Right lobe of liver (tissue), 4 donors: Measurements from ENCODE around the gene PPP2R5C.

Source experiments
- POLR2A ChIP-seq: fragments of 450-650 bp; IDR thresholded peaks from one replicate; pipeline ENCODE4 v1.6.1; 2017; ENCODE audit warnings: antibody characterized with exemption, mild to moderate bottlenecking
- TF ChIP-seq, protein P1 (sequence below), 4 donors: fragments of 200-600 bp in 3 of 4; fragments of 450-650 bp in 1 of 4; IDR thresholded peaks; one replicate each; pipeline versions ENCODE4 v1.5.1 to v1.8.0; 2016 to 2022; ENCODE audit warnings: antibody characterized with exemption in 4 of 4, mild to moderate bottlenecking in 2 of 4
- donor health status: DM: no; HTN: no; CAD: no.
- donor health status: DM: no; HTN: no; CAD: no.
- donor health status: DM: no; HTN: yes; CAD: no.

DNA sequence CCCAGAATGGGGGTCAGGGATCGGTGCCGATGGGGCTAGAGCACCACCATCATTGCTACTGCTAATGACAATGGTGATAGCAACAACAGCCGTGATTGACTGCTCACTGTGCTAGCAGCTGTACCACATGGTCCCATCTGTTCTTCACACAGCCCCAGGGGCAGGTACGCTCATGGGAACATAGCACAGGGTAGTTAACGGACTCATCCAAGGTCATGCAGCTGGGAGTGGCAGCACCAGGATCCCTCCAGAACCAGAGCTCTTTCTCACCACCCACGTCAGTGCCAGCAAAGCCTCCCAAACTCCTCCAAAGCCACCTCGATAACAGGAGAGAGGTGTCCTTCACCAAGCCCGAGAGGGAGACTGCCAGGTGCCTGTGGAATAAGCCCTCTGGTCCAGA is 191.6 kb downstream of the PPP2R5C start:
- TF ChIP-seq, protein P1, sequence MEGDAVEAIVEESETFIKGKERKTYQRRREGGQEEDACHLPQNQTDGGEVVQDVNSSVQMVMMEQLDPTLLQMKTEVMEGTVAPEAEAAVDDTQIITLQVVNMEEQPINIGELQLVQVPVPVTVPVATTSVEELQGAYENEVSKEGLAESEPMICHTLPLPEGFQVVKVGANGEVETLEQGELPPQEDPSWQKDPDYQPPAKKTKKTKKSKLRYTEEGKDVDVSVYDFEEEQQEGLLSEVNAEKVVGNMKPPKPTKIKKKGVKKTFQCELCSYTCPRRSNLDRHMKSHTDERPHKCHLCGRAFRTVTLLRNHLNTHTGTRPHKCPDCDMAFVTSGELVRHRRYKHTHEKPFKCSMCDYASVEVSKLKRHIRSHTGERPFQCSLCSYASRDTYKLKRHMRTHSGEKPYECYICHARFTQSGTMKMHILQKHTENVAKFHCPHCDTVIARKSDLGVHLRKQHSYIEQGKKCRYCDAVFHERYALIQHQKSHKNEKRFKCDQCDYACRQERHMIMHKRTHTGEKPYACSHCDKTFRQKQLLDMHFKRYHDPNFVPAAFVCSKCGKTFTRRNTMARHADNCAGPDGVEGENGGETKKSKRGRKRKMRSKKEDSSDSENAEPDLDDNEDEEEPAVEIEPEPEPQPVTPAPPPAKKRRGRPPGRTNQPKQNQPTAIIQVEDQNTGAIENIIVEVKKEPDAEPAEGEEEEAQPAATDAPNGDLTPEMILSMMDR (IDR thresholded peaks at IDR 0.05), result no peak
- TF ChIP-seq POLR2A, result no peak
